K562 (cell line): ENCODE data around the gene PRUNE1. TPM values are rescaled to one million over a fixed set of nuclear protein-coding genes. Genes with fewer than 3 reads are reported as not detected.

ENCODE experiments used
- ATAC-seq: fragments of 200-7000 bp; cut with Tn5 transposase; 3 replicates; pipeline ENCODE4 v1.9.1; 2020; ENCODE audit warnings: moderate library complexity
- Bru-seq: library from RNA; stranded (reverse); fragments of 400-500 nt; gene quantifications from one replicate; lab custom pipeline; 2021; lab: Mats Ljungman, UMichigan
- BruChase-seq, 2 experiments: library from RNA; stranded (reverse); fragments of 400-500 nt; gene quantifications; one replicate each; lab custom pipeline; 2021; lab: Mats Ljungman, UMichigan
- BruUV-seq: library from RNA; stranded (reverse); fragments of 400-500 nt; replicated peaks from 2 replicates; lab custom pipeline; 2021; lab: Mats Ljungman, UMichigan
- CTCF ChIA-PET: fragments of 300-600 bp; formaldehyde crosslinking; extraction: SDS; loops from one replicate; lab custom pipeline; 2021; ENCODE audit warnings: low intra/inter-chr PET ratio; lab: Yijun Ruan, JAX
- POLR2A ChIA-PET: fragments of 300-600, 350-650 bp; sonication (Branson Sonifier 250); formaldehyde crosslinking; extraction: SDS; loops from one replicate; lab custom pipeline; 2021; ENCODE audit warnings: antibody characterized with exemption, inconsistent platforms; lab: Yijun Ruan, JAX
- DNase-seq, 4 experiments: peaks; one replicate each; pipeline versions ENCODE4 v3.0.0 to v3.0.0-alpha.2; 2011 to 2018; ENCODE audit warnings: low spot score in 3 of 4, mixed read lengths in 3 of 4; ENCODE audit errors: extremely low read depth in 1 of 4
- FAIRE-seq: peaks from 2 replicates; lab custom pipeline; 2011; peaks lifted over from hg19 to GRCh38; lab: Jason Lieb, UNC
- H2AFZ ChIP-seq: 2 replicates; pipeline ENCODE4 v1.6.0; 2011; ENCODE audit warnings: low read depth, low read length, control low read depth, inconsistent platforms
- H3K27ac ChIP-seq: fragments of 200-600 bp; 3 replicates; pipeline ENCODE4 v1.8.0; 2011; ENCODE audit warnings: low read depth, mild to moderate bottlenecking, control low read depth, inconsistent platforms, low read length, moderate library complexity, mixed read lengths; ENCODE audit errors: extremely low read depth
- H3K27me3 ChIP-seq, 2 experiments: fragments of 300-600 bp in 1 of 2; 2 replicates in 1 of 2; 3 replicates in 1 of 2; pipeline versions ENCODE4 v1.6.0 to v1.8.0; 2011; ENCODE audit warnings: inconsistent platforms in 2 of 2, low read length in 2 of 2, mild to moderate bottlenecking in 1 of 2, mixed read lengths in 1 of 2, moderate library complexity in 1 of 2; ENCODE audit not compliant: control insufficient read depth in 2 of 2, insufficient read depth in 2 of 2
- H3K36me3 ChIP-seq: fragments of 300-600 bp; 3 replicates; pipeline ENCODE4 v1.8.0; 2011; ENCODE audit warnings: mild to moderate bottlenecking, low read length, inconsistent platforms; ENCODE audit not compliant: control insufficient read depth, insufficient read depth
- H3K4me1 ChIP-seq, 2 experiments: fragments of 200-600 bp in 1 of 2; replicated peaks in 1 of 2; 2 replicates in 1 of 2; 3 replicates in 1 of 2; pipeline versions ENCODE4 v1.5.1 to v1.8.0; 2011; ENCODE audit warnings: inconsistent platforms in 2 of 2, low read length in 2 of 2, mild to moderate bottlenecking in 1 of 2, mixed read lengths in 1 of 2, moderate library complexity in 1 of 2; ENCODE audit not compliant: control insufficient read depth in 2 of 2, insufficient read depth in 2 of 2
- H3K4me2 ChIP-seq: 2 replicates; pipeline ENCODE4 v1.6.1; 2011; ENCODE audit warnings: low read length, control low read depth, inconsistent platforms, mixed read lengths; ENCODE audit not compliant: insufficient read depth
- H3K4me3 ChIP-seq: fragments of 200-600 bp; sonication (generic), shearing (Covaris generic); 2 replicates; pipeline ENCODE4 v1.5.1; 2016; ENCODE audit warnings: control low read depth, inconsistent platforms
- H3K79me2 ChIP-seq: fragments of 200-600 bp; 3 replicates; pipeline ENCODE4 v1.8.0; 2011; ENCODE audit warnings: low read length, inconsistent platforms; ENCODE audit not compliant: control insufficient read depth, insufficient read depth
- H3K9ac ChIP-seq, 2 experiments: 2 replicates each; pipeline versions ENCODE4 v1.6.0 to v1.6.1; 2011; ENCODE audit warnings: low read depth in 2 of 2, low read length in 2 of 2, control low read depth in 1 of 2, inconsistent platforms in 1 of 2, mild to moderate bottlenecking in 1 of 2, mixed read lengths in 1 of 2; ENCODE audit not compliant: insufficient read depth in 1 of 2
- H3K9me1 ChIP-seq: one replicate; pipeline ENCODE4 v1.6.0; 2011; ENCODE audit warnings: inconsistent platforms, mild to moderate bottlenecking, low read length, moderate library complexity; ENCODE audit not compliant: control insufficient read depth, insufficient read depth
- H3K9me3 ChIP-seq: replicated peaks from 2 replicates; pipeline ENCODE4 v1.5.1; 2011; ENCODE audit warnings: low read depth, low read length, inconsistent platforms; ENCODE audit not compliant: control insufficient read depth, insufficient read depth
- H4K20me1 ChIP-seq: replicated peaks from 2 replicates; pipeline ENCODE4 v1.6.1; 2011; ENCODE audit warnings: low read length, inconsistent platforms, mixed read lengths; ENCODE audit not compliant: control insufficient read depth, insufficient read depth
- BCLAF1 ChIP-seq, 2 experiments: fragments of 450-650 bp in 1 of 2; IDR thresholded peaks; 2 replicates each; pipeline ENCODE4 v1.6.1; 2011 to 2017; ENCODE audit warnings: low read depth in 2 of 2, antibody characterized with exemption in 1 of 2, borderline replicate concordance in 1 of 2, low read length in 1 of 2, mild to moderate bottlenecking in 1 of 2, mixed read lengths in 1 of 2; ENCODE audit not compliant: control insufficient read depth in 1 of 2
- EZH2 ChIP-seq: IDR thresholded peaks from 2 replicates; pipeline ENCODE4 v1.6.1; 2012; ENCODE audit warnings: low read depth, mild to moderate bottlenecking, inconsistent platforms, low read length, borderline replicate concordance
- IRF9 ChIP-seq: fragments of 450-650 bp; IDR thresholded peaks from 2 replicates; pipeline ENCODE4 v1.6.1; 2016; ENCODE audit warnings: missing biosample characterization, missing genetic modification characterization
- KLF13 ChIP-seq: fragments of 450-650 bp; IDR thresholded peaks from 2 replicates; pipeline ENCODE4 v1.6.1; 2016; ENCODE audit warnings: missing genetic modification characterization, low read depth, mild to moderate bottlenecking, missing compliant biosample characterization, moderate library complexity, borderline replicate concordance
- MAX ChIP-seq: sonication (generic); formaldehyde crosslinking; IDR thresholded peaks from 2 replicates; pipeline ENCODE4 v1.9.0; 2022; ENCODE audit warnings: mild to moderate bottlenecking, missing genetic modification reagents
- POLR2A ChIP-seq: fragments of 450-650 bp; conservative IDR thresholded peaks from 2 replicates; pipeline ENCODE4 v1.6.1; 2016
- RFX1 ChIP-seq: fragments of 450-650 bp; IDR thresholded peaks from 2 replicates; pipeline ENCODE4 v1.6.1; 2016; ENCODE audit warnings: mild to moderate bottlenecking, moderate library complexity
- SPI1 ChIP-seq: IDR thresholded peaks from 2 replicates; pipeline ENCODE4 v1.6.1; 2011; ENCODE audit warnings: low read depth, low read length, control low read depth, borderline replicate concordance
- ZBTB8A ChIP-seq: fragments of 450-650 bp; IDR thresholded peaks from 2 replicates; pipeline ENCODE4 v1.6.1; 2018; ENCODE audit warnings: mild to moderate bottlenecking, moderate library complexity; ENCODE audit not compliant: partially characterized antibody
- ZKSCAN1 ChIP-seq: fragments of 150-350 bp; IDR thresholded peaks from 2 replicates; pipeline ENCODE4 v1.6.1; 2016; ENCODE audit warnings: low read depth, low read length
- WGBS: fragments of 100-300 bp; shearing (Covaris generic); methylation state at CpG from one replicate; pipeline ENCODE4 v1.1.6; 2016; ENCODE audit warnings: low coverage, mixed read lengths; ENCODE audit not compliant: insufficient coverage; ENCODE audit errors: missing lambda C conversion rate; 5-methylcytosine and 5-hydroxymethylcytosine counted together
- in situ Hi-C: fragments of 300-500 bp; cut with MboI; formaldehyde crosslinking; loops from 4 replicates; pipeline ENCODE4 v1.15.0; 2018; ENCODE audit warnings: inconsistent platforms, mixed read lengths
- intact Hi-C: fragments of 100-400 bp; cut with micrococcal nuclease; formaldehyde crosslinking; loops from 2 replicates; pipeline ENCODE4 v1.14.2; 2022
- long read RNA-seq, 3 experiments: library from polyadenylated mRNA in 2 of 3; library from RNA in 1 of 3; unstranded in 2 of 3; stranded (forward) in 1 of 3; transcript quantifications; one replicate each; pipeline ENCODE4 v2.0.0, GENCODE V29; 2019 to 2022
- polyA minus RNA-seq, 3 experiments: library from RNA; depleted of rRNA, polyadenylated mRNA; stranded (reverse); fragments of >200 nt; gene quantifications; 2 replicates each; pipeline ENCODE4 v1.2.3, GENCODE V29; 2011
- polyA plus RNA-seq, 8 experiments: library from polyadenylated mRNA; depleted of rRNA in 4 of 8; stranded (reverse) in 5 of 8; unstranded in 3 of 8; fragments of >200 nt; fragmentation: Nextera tagmentation in 2 of 8; fragmentation: Illumina TruSeq in 1 of 8; extraction: Ambion mirVana in 2 of 8; extraction: Trizol in 1 of 8; gene quantifications; 2 replicates each; pipeline versions ENCODE4 v1.2.1 to v1.2.3, GENCODE V29; 2011 to 2014; ENCODE audit warnings: inconsistent platforms in 1 of 8, missing spikeins in 1 of 8
- total RNA-seq, 7 experiments: library from RNA; depleted of rRNA in 6 of 7; stranded (reverse); fragments of >200 nt in 6 of 7; fragmentation: Illumina TruSeq in 2 of 7; extraction: Trizol in 2 of 7; gene quantifications; 2 replicates each; pipeline versions ENCODE4 v1.2.1 to v1.2.3, GENCODE V29; 2011 to 2021; ENCODE audit warnings: low replicate concordance in 1 of 7

The PRUNE1 gene
- total RNA-seq (2011; cell fraction: chromatin; rRNA removed; ENCODE audit: low replicate concordance) = 30.9 and 35.7 TPM in 2 replicates
- total RNA-seq (2011; cell fraction: nucleolus; rRNA removed) = 17.5 and 18.4 TPM in 2 replicates
- total RNA-seq (2011; cell fraction: nucleoplasm; rRNA removed) = 26.4 and 27.8 TPM in 2 replicates
- total RNA-seq (2014; rRNA removed) = 20.8 and 24.8 TPM in 2 replicates
- 23.1 and 25.4 TPM in 2 replicates for total RNA-seq (2014; rRNA removed; fragmentation: Illumina TruSeq; extraction: Trizol)
- 23.2 and 25.4 TPM in 2 replicates for total RNA-seq (2015; rRNA removed; fragmentation: Illumina TruSeq; extraction: Trizol)
- 26.2 and 26.6 TPM in 2 replicates for total RNA-seq (2021)
- 48.3 and 49.9 TPM in 2 replicates for polyA plus RNA-seq (2011; rRNA removed)
- polyA plus RNA-seq (2011; cell fraction: cytosol; rRNA removed) = 44.2 and 59.4 TPM in 2 replicates
- 25.7 and 33.3 TPM in 2 replicates for polyA plus RNA-seq (2011; cell fraction: nucleus; rRNA removed)
- 20.7 and 32.8 TPM in 2 replicates for polyA plus RNA-seq (2012)
- 33.7 and 43.4 TPM in 2 replicates for polyA plus RNA-seq (2014; fragmentation: Illumina TruSeq; extraction: Trizol)
- 10 to 100 TPM; 16.7 to 27.7 TPM for polyA plus RNA-seq (2014; fragmentation: Nextera tagmentation; extraction: Ambion mirVana)
- 26.2 and 26.7 TPM in 2 replicates for polyA plus RNA-seq (2014; rRNA removed)
- 46.5 and 49.2 TPM in 2 replicates for polyA minus RNA-seq (2011; rRNA and poly(A)+ RNA removed)
- polyA minus RNA-seq (2011; cell fraction: cytosol; rRNA and poly(A)+ RNA removed) = 21.6 and 22.0 TPM in 2 replicates
- 7.1 and 15.2 TPM in 2 replicates for polyA minus RNA-seq (2011; cell fraction: nucleus; rRNA and poly(A)+ RNA removed)
- Bru-seq, nascent RNA = percentile 68 among the genes with signal in this experiment
- BruChase-seq, experiment 1, labeled RNA remaining after a 2-hour chase = percentile 67 among the genes with signal in this experiment
- percentile 69 among the genes with signal in this experiment for BruChase-seq, experiment 2, labeled RNA remaining after a 6-hour chase
- long read RNA-seq, experiment 1, transcript PRUNE1-201 (8 exons, 2,997 nt) = major isoform, 5 of 31 reads
- long read RNA-seq, experiment 1, partial matches to known transcripts = 4 of 31 reads
- long read RNA-seq, experiment 1, other reads (novel, unspliced or antisense) = 22 of 31 reads
- long read RNA-seq, experiment 2, partial matches to known transcripts = 18 of 27 reads
- long read RNA-seq, experiment 2, other reads (novel, unspliced or antisense) = 4 of 27 reads
- long read RNA-seq, experiment 3, transcript PRUNE1-201 (8 exons, 2,997 nt) = major isoform, 9 of 18 reads
- long read RNA-seq, experiment 3, partial matches to known transcripts = 0 of 18 reads
- long read RNA-seq, experiment 3, other reads (novel, unspliced or antisense) = 7 of 18 reads

- peak; percentile 83 for FAIRE-seq
- TF ChIP-seq BCLAF1 (IDR thresholded peaks at IDR 0.05; ENCODE audit: borderline replicate concordance in 1 of 2, control insufficient read depth in 1 of 2, low read depth in 2 of 2, low read length in 1 of 2) (peak; percentile 23 to 60; a peak in 1 of 4 replicates), IRF9 (tag) (no peak), EZH2 (no peak), KLF13 (peak; percentile 81), SPI1 (peak; percentile 85; the same call in 1 of the 2 replicates), POLR2A (peak; percentile 77), RFX1 (peak; percentile 86), MAX (CRISPR knock-in tag) (peak; percentile 36), ZBTB8A (no peak), ZKSCAN1 (peak; percentile 29; the same call in 1 of the 2 replicates)
Measured at GRCh38 chr1:151008244-151009205, at the start of gene PRUNE1. Gene PRUNE1 (plus strand): TSS chr1:151008449. CDS start chr1:151008633, 184 bp downstream.

More at GRCh38 chr1:151008244-151009205, at the start of gene PRUNE1:
- TSS peak; percentile 51 for BruUV-seq
- H4K20me1 ChIP-seq = no peaks in the 10 kb centered on the region
- H3K9me3 ChIP-seq = no peaks in the 10 kb centered on the region
- CTCF ChIA-PET = no interaction called here
- peaks cover 49% of the 10 kb centered on the region for H3K79me2 ChIP-seq
- peaks cover 13% of the 10 kb centered on the region; the same call in 2 of the 3 replicates for H3K36me3 ChIP-seq
- peak within 1 kb of the TSS; percentile 100 for H3K4me2 ChIP-seq
- H3K27me3 ChIP-seq = no peaks in the 10 kb centered on the region
- H3K4me3 ChIP-seq = peak within 1 kb of the TSS; percentile 87
- peaks cover 39 to 47% of the 10 kb centered on the region in 2 experiments for H3K4me1 ChIP-seq
- peak within 1 kb of the TSS; percentile 96 for H2AFZ ChIP-seq
- under 1% methylated on average over 64 of the region's 69 CpGs for WGBS
- POLR2A ChIA-PET = interaction anchor here (0.5 kb wide), 1 partner anchor 753 kb away, joined by 3 read pairs; no protein-coding TSS in a partner anchor
- H3K9me1 ChIP-seq = no peaks in the 10 kb centered on the region
- peak within 1 kb of the TSS; percentile 92 for H3K27ac ChIP-seq
- DNase-seq (peak; percentile 97 to 98 (median 98)), ATAC-seq (peak; percentile 82)
- in situ Hi-C loops = no loop called here
- H3K9ac ChIP-seq = peak within 1 kb of the TSS; percentile 88 to 95
- intact Hi-C loops = loop anchor here (5.0 kb wide), 2 partner anchors 49 to 64 kb away; partner anchors contain the start of genes CDC42SE1 and GABPB2
